HFF-Myc (cell line): ENCODE data around the gene BAG3.
A peak's percentile ranks its signal among the peaks of the same experiment; 100 is the strongest.

ENCODE experiments used
- DNase-seq: peaks from one replicate; pipeline ENCODE4 v3.0.0-alpha.2; 2011; ENCODE audit warnings: low read depth; ENCODE audit errors: extremely low read depth
- H3K4me3 ChIP-seq: replicated peaks from 2 replicates; pipeline ENCODE4 v1.5.1; 2011; ENCODE audit warnings: low read depth, mild to moderate bottlenecking, control low read depth, low read length
- CTCF ChIP-seq: IDR thresholded peaks from 2 replicates; pipeline ENCODE4 v1.5.1; 2012; ENCODE audit warnings: mild to moderate bottlenecking, low read depth, low read length, control low read depth; ENCODE audit errors: missing control alignments

BAG3 gene

GRCh38 chr10:119650062-119650461, 1.1 kb upstream of the BAG3 start:
- H3K4me3 ChIP-seq: no peak overlapping the region
- TF ChIP-seq CTCF: no peak
- DNase-seq: no peak

- peak overlapping the region; percentile 73 for H3K4me3 ChIP-seq
- no peak for TF ChIP-seq CTCF
- no peak for DNase-seq
Observed at GRCh38 chr10:119651514-119652360, 557 bp downstream of the BAG3 start.

GRCh38 chr10:119652361-119652730, 1.2 kb downstream of the BAG3 start:
- TF ChIP-seq CTCF: no peak
- peak overlapping the region; percentile 73 for H3K4me3 ChIP-seq
- peak; percentile 51 for DNase-seq

GRCh38 chr10:119653209-119653608, 2.0 kb downstream of the BAG3 start:
- no peak for TF ChIP-seq CTCF
- DNase-seq: no peak
- peak overlapping the region; percentile 73 for H3K4me3 ChIP-seq

- no peak for TF ChIP-seq CTCF
- DNase-seq: no peak
- H3K4me3 ChIP-seq: peak overlapping the region; percentile 73
Observed at GRCh38 chr10:119653916-119654315, 2.7 kb downstream of the BAG3 start.

- TF ChIP-seq CTCF: no peak
- DNase-seq: no peak
- H3K4me3 ChIP-seq: peak overlapping the region; percentile 73
Observed at GRCh38 chr10:119654540-119654939, 3.4 kb downstream of the BAG3 start.
